Adrenal gland (tissue), 5 donors: Measurements from ENCODE around the gene TSSK2.

Experiments
- CTCF ChIP-seq, 6 experiments: fragments of 450-650 bp in 4 of 6; fragments of 200-600 bp in 2 of 6; sonication (generic) in 1 of 6; IDR thresholded peaks; 1 replicate in 5 of 6; 2 replicates in 1 of 6; pipeline versions ENCODE4 v1.5.1 to v1.8.0; 2016 to 2021; ENCODE audit warnings: antibody characterized with exemption in 6 of 6, mild to moderate bottlenecking in 2 of 6, moderate library complexity in 1 of 6
- POLR2A ChIP-seq, 2 donors: fragments of 450-650 bp; IDR thresholded peaks; one replicate each; pipeline ENCODE4 v1.6.1; 2017; ENCODE audit warnings: antibody characterized with exemption in 2 of 2, mild to moderate bottlenecking in 2 of 2, moderate library complexity in 1 of 2
- donor health status: DM: no; HTN: no; CAD: no.

GRCh38 chr22:19124377-19124776 lies 6.7 kb upstream of the TSSK2 start:
- TF ChIP-seq CTCF (IDR thresholded peaks at IDR 0.05) (no peak), POLR2A (IDR thresholded peaks at IDR 0.05) (no peak)
